ENCODE measurements around the gene CEACAM7. TPM values are rescaled to one million over a fixed set of nuclear protein-coding genes. Genes with fewer than 3 reads are reported as not detected.
A peak's percentile ranks its signal among the peaks of the same experiment; 100 is the strongest.

Gene CEACAM7
- total and polyA plus RNA-seq, 2 of the 13 experiments (the other 11 are each of a cell fraction or from before 2014, with no cell fraction given), result not detected

- TF ChIP-seq MNT (IDR thresholded peaks at IDR 0.05) (peak; percentile 13; the same call in 1 of the 2 replicates), TFAP4 (IDR thresholded peaks at IDR 0.05; ENCODE audit: borderline replicate concordance, low read depth) (no peak), MAF1 (CRISPR knock-in tag; IDR thresholded peaks at IDR 0.05; ENCODE audit: borderline replicate concordance) (no peak)
These were observed 8.5 kb upstream of the CEACAM7 start (continued) for GRCh38 chr19:41696402-41697197.

GRCh38 chr19:41695745-41696144 is 7.7 kb upstream of the CEACAM7 start:
- Histone ChIP-seq H3K4me2 (ENCODE audit: low read depth, low read length) (no peak overlapping the region), H3K27me3 (ENCODE audit: control insufficient read depth in 1 of 2, insufficient read depth in 2 of 2, low read length in 2 of 2) (peaks cover 0 to 4% of the 10 kb centered on the region in 2 experiments; a peak in 1 of 5 replicates), H3K9ac (ENCODE audit: insufficient read depth, low read depth, low read length) (no peak overlapping the region), H3K4me3 (replicated peaks in 1 of 3; ENCODE audit: insufficient read depth in 1 of 3, low read depth in 2 of 3, low read length in 3 of 3) (no peak overlapping the region), H2AFZ (ENCODE audit: low read length) (no peak overlapping the region), H3K79me2 (ENCODE audit: insufficient read depth, low read length) (no peaks in the 10 kb centered on the region), H3K4me1 (ENCODE audit: insufficient read depth, low read length) (no peaks in the 10 kb centered on the region), H3K36me3 (replicated peaks in 1 of 2; ENCODE audit: control insufficient read depth in 1 of 2, insufficient read depth in 2 of 2, low read length in 2 of 2) (no peaks in the 10 kb centered on the region), H3K9me3 (ENCODE audit: low read length) (no peaks in the 10 kb centered on the region), H3K27ac (ENCODE audit: extremely low read length, insufficient read depth, low read length) (no peak overlapping the region), H4K20me1 (ENCODE audit: insufficient read depth, low read length) (no peaks in the 10 kb centered on the region)
- CTCF ChIA-PET (ENCODE audit: low intra/inter-chr PET ratio, low total read pairs), result no interaction called here
- intact Hi-C loops (cut with micrococcal nuclease; ENCODE audit: unreplicated experiment), result no loop called here
- ATAC-seq, result no peak
- no CpG with 5 or more reads among the region's 2 CpGs for WGBS (ENCODE audit: low lambda C conversion rate)
- BruUV-seq (replicated peaks), result no TSS peak
- no peak for DNase-seq (ENCODE audit: low spot score)
- in situ Hi-C loops (cut with HindIII; ENCODE audit: extremely low pct_ligation_motif_present, low pct_unique_long_range_greater_than_20kb), result no loop called here
- no peak for FAIRE-seq
- POLR2A ChIA-PET, result no interaction called here
- TF ChIP-seq STAT6 (CRISPR knock-in tag; IDR thresholded peaks at IDR 0.05; ENCODE audit: borderline replicate concordance), result no peak
- no peak for TF ChIP-seq KAT8 (CRISPR knock-in tag; IDR thresholded peaks at IDR 0.05)
- TF ChIP-seq PTBP1 (IDR thresholded peaks at IDR 0.05; ENCODE audit: low read depth, low read length, poor library complexity, severe bottlenecking), result no peak
- no peak for TF ChIP-seq HNF4G (IDR thresholded peaks at IDR 0.05; ENCODE audit: borderline replicate concordance, low read depth, low read length)
- no peak for TF ChIP-seq HNF4G (CRISPR knock-in tag; IDR thresholded peaks at IDR 0.05; ENCODE audit: borderline replicate concordance, low read depth)
- TF ChIP-seq NCOA1 (CRISPR knock-in tag; IDR thresholded peaks at IDR 0.05), result no peak
- TF ChIP-seq PLSCR1 (CRISPR knock-in tag; IDR thresholded peaks at IDR 0.05; ENCODE audit: borderline replicate concordance), result no peak
- no peak for TF ChIP-seq HBP1 (CRISPR knock-in tag; IDR thresholded peaks at IDR 0.05; ENCODE audit: low read depth)
- no peak for TF ChIP-seq RXRB (CRISPR knock-in tag; IDR thresholded peaks at IDR 0.05; ENCODE audit: borderline replicate concordance)
- no peak for TF ChIP-seq GATA4 (IDR thresholded peaks at IDR 0.05; ENCODE audit: borderline replicate concordance, low read depth)
- TF ChIP-seq MBNL3 (CRISPR knock-in tag; conservative IDR thresholded peaks at IDR 0.05), result no peak

Measured in HepG2 (cell line).